ENCODE results near the gene ALK. TPM values are rescaled to one million over a fixed set of nuclear protein-coding genes. Genes with fewer than 3 reads are reported as not detected.

The ALK gene
- total and polyA plus RNA-seq, 7 donors: 0.31 to 2.9 (median 1.2) TPM; not detected in 1

DNA sequence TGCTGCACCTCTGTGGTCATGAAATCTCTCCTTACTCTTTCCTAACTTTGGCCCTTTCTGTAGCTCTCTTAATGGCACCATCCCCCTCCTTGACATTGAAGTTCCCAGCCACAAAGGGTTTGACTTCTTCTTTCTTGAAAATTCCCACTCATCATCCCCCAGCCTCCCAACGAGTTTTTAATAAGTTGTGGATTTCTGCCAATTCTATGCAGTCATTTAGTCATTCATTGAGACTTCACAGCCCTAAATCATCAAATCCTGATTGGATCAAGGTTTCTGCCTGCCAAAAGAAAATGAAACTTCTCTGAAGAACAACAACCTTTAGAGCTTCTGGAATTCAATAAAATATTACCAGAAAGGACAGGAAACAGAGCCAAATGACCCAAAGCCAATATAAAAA lies 451.9 kb downstream of the ALK start:
- peaks cover 0 to 7% (median 0%) of the 10 kb centered on the region in 4 donors for H3K9me3 ChIP-seq
- no peaks in the 10 kb centered on the region for H3K36me3 ChIP-seq
- no peak overlapping the region for H3K4me3 ChIP-seq
- H3K27me3 ChIP-seq: no peaks in the 10 kb centered on the region
- TF ChIP-seq EP300 (IDR thresholded peaks at IDR 0.05) (no peak), POLR2A (IDR thresholded peaks at IDR 0.05) (no peak), POLR2AphosphoS5 (IDR thresholded peaks at IDR 0.05) (no peak)
- TF ChIP-seq, protein P1, sequence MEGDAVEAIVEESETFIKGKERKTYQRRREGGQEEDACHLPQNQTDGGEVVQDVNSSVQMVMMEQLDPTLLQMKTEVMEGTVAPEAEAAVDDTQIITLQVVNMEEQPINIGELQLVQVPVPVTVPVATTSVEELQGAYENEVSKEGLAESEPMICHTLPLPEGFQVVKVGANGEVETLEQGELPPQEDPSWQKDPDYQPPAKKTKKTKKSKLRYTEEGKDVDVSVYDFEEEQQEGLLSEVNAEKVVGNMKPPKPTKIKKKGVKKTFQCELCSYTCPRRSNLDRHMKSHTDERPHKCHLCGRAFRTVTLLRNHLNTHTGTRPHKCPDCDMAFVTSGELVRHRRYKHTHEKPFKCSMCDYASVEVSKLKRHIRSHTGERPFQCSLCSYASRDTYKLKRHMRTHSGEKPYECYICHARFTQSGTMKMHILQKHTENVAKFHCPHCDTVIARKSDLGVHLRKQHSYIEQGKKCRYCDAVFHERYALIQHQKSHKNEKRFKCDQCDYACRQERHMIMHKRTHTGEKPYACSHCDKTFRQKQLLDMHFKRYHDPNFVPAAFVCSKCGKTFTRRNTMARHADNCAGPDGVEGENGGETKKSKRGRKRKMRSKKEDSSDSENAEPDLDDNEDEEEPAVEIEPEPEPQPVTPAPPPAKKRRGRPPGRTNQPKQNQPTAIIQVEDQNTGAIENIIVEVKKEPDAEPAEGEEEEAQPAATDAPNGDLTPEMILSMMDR (IDR thresholded peaks at IDR 0.05): no peak
- no peaks in the 10 kb centered on the region for H3K4me1 ChIP-seq
- WGBS, 2 donors: 16 to 46% methylated on average over 1 of the region's 1 CpG
- H3K27ac ChIP-seq: no peak overlapping the region
- intact Hi-C loops (cut with DNase I): no loop called here
- DNase-seq: no peak

DNA sequence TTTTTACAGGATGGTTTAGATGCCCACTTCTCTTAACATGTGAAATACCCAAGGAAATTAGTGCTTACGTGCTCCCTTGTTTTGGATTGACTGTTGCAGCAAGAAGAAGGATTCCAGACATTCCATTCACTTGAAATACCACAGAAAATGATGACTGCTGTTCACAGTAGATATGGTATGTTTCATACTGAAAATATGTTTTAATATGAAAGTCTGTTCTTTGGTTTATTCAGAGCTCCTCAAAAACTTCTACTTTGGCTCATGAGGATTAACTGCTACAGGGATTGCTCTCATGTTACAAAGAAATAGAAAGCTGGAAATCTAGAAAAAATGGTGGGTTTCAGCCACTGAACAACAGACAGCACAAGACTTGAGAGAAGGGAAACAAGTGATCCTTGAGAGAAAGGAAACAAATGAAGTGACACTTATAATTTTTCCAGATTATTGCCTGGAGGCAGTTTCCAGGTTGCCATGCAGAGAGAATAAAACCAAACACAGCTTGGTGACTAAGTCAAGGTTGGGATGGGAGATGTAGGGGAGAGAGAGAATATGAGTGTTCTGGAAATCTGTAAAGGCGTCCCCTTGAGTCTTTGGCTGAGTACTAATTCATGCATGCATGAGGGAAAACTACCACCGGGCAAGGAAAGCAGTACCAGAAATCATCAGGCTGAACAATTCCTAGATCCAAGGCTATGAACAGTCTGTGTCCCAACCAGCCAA lies 458.0 kb downstream of the ALK start:
- H3K4me1 ChIP-seq: peaks cover 0 to 5% (median 0%) of the 10 kb centered on the region in 4 donors
- H3K27ac ChIP-seq: no peak overlapping the region
- no peaks in the 10 kb centered on the region for H3K27me3 ChIP-seq
- 83 to 91% methylated on average over 3 of the region's 3 CpGs for WGBS, 2 donors
- no peak overlapping the region for H3K4me3 ChIP-seq
- intact Hi-C loops (cut with DNase I): no loop called here
- TF ChIP-seq POLR2A (IDR thresholded peaks at IDR 0.05) (no peak), EP300 (IDR thresholded peaks at IDR 0.05) (no peak), POLR2AphosphoS5 (IDR thresholded peaks at IDR 0.05) (no peak)
- TF ChIP-seq, protein P1 (IDR thresholded peaks at IDR 0.05): no peak
- no peaks in the 10 kb centered on the region for H3K9me3 ChIP-seq
- H3K36me3 ChIP-seq: no peaks in the 10 kb centered on the region
- DNase-seq: no peak

DNA sequence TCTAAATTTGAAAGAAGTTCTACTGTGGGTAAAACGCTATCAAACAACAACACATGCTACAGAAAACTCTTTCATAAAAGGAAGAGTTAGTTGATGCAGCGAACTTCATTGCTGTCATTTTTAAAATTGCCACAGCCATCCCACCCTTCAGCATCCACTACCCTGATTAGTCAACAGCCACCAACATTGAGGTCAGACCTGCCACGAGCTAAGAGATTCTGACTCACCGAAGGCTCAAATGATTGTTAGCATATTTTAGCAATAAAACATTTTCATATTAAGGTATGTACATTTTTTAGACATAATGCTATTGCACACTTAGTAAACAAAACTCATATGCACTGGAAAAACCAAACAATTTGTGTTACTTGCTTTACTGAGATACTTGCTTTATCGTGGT lies 459.1 kb downstream of the ALK start:
- Histone ChIP-seq H3K4me1 (peaks cover 0 to 5% (median 0%) of the 10 kb centered on the region in 4 donors), H3K27me3 (no peaks in the 10 kb centered on the region), H3K36me3 (no peaks in the 10 kb centered on the region), H3K9me3 (no peaks in the 10 kb centered on the region), H3K27ac (no peak overlapping the region), H3K4me3 (no peak overlapping the region)
- no peak for DNase-seq
- intact Hi-C loops (cut with DNase I): no loop called here
- 81 to 90% methylated on average over 5 of the region's 5 CpGs for WGBS, 2 donors
- TF ChIP-seq POLR2AphosphoS5 (IDR thresholded peaks at IDR 0.05) (no peak), POLR2A (IDR thresholded peaks at IDR 0.05) (no peak)

DNA sequence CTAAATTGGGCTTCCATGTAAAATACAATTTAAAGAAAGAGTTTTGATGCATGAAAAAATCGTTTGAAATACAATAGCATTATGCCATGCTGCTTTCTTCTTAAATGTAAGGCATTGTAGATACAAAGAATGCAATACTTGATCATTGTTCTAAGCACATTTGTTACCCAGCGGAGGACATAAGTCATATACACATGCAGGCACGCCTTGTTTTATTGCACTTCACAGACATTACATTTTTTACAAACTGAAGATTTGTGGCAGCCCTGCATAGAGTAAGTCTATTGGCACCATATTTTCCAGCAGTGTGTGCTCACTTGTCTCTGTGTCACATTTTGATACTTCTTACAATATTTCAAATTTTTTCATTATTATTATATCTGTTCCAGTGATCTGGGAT lies 461.2 kb downstream of the ALK start:
- TF ChIP-seq POLR2A (IDR thresholded peaks at IDR 0.05) (no peak), EP300 (IDR thresholded peaks at IDR 0.05) (no peak)
- H3K27me3 ChIP-seq: no peaks in the 10 kb centered on the region
- intact Hi-C loops (cut with DNase I): no loop called here
- no peaks in the 10 kb centered on the region for H3K9me3 ChIP-seq
- no peak for DNase-seq
- H3K36me3 ChIP-seq: no peaks in the 10 kb centered on the region
- peaks cover 0 to 5% (median 0%) of the 10 kb centered on the region in 4 donors for H3K4me1 ChIP-seq
- 11 to 47% methylated on average over 3 of the region's 3 CpGs for WGBS, 2 donors
- H3K4me3 ChIP-seq: no peak overlapping the region
- no peak overlapping the region for H3K27ac ChIP-seq

DNA sequence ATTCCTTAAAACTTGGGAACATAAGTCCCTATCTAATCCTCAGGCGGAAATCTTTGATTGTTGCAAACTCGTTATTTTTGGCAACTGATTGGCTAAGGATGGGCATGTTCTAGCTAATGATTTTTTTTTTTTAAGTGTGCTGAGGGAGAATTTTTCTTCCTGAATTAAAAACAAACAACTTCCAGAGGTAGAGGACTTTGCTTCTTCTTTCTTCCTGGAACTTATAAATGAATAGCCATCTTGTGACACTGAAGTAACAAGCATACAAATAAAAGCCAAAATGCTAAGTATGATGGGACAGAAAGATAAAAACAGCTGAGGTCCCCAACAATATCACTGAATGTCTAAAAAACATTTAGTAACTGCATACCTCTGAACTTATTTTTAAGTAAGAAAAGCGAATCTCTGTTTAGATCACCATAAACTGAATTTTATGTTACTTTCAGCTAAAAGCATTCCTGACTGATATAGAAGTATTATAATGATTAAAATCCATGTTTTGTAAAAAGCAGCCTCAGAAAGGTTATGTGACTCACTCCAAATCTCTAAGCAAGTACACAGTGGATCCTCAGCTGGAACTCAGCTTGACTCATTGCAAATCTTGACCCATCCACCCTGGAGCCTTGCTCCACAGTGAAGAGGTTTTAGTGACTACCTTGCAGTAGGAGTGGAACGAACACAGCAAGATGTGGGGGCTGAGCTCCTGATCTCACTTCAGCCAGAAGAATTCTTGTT lies 461.8 kb downstream of the ALK start:
- Histone ChIP-seq H3K27me3 (no peaks in the 10 kb centered on the region), H3K9me3 (no peaks in the 10 kb centered on the region), H3K36me3 (no peaks in the 10 kb centered on the region), H3K4me1 (peaks cover 0 to 5% (median 0%) of the 10 kb centered on the region in 4 donors), H3K27ac (no peak overlapping the region), H3K4me3 (no peak overlapping the region)
- no peak for DNase-seq
- intact Hi-C loops (cut with DNase I): no loop called here
- TF ChIP-seq EP300 (IDR thresholded peaks at IDR 0.05) (no peak), POLR2AphosphoS5 (IDR thresholded peaks at IDR 0.05) (no peak), POLR2A (IDR thresholded peaks at IDR 0.05) (no peak)
- TF ChIP-seq, protein P1 (IDR thresholded peaks at IDR 0.05): no peak
- WGBS, 2 donors: 48 to 69% methylated on average over 4 of the region's 4 CpGs

All from sigmoid colon (tissue), 7 donors.